Pancreas (tissue), 10 donors: ENCODE measurements around the gene KLF11. TPM values are rescaled to one million over a fixed set of nuclear protein-coding genes. Genes with fewer than 3 reads are reported as not detected.
"Not testable (repeated sequence)": the region's sequence is repeated elsewhere in the genome, so short reads cannot be mapped to it uniquely, and the experiment has no call there.

Experiments used
- ATAC-seq, 4 donors: fragments of 200-7000 bp; cut with Tn5 transposase; one replicate each; pipeline versions ENCODE4 v1.8.0 to v1.9.1; 2020; ENCODE audit warnings: mild to moderate bottlenecking in 4 of 4, moderate library complexity in 4 of 4
- DNase-seq, 6 donors: peaks; one replicate each; pipeline ENCODE4 v3.0.0-alpha.2; 2020
- FAIRE-seq: peaks from 2 replicates; lab custom pipeline; 2012; peaks lifted over from hg19 to GRCh38; lab: Jason Lieb, UNC
- H3K27ac ChIP-seq, 4 donors: fragments of 200-600 bp; sonication (generic); 1 replicate in 3 of 4; 2 replicates in 1 of 4; pipeline versions ENCODE4 v1.5.0 to v1.8.0; 2020
- H3K27me3 ChIP-seq, 4 donors: fragments of 200-600 bp; one replicate each; pipeline ENCODE4 v1.8.0; 2021
- H3K36me3 ChIP-seq, 3 donors: fragments of 200-600 bp; sonication (generic) in 1 of 3; one replicate each; pipeline versions ENCODE4 v1.5.0 to v1.8.0; 2020 to 2021
- H3K4me1 ChIP-seq, 3 donors: fragments of 200-600 bp; one replicate each; pipeline ENCODE4 v1.8.0; 2021
- H3K4me3 ChIP-seq, 4 donors: fragments of 200-600 bp; sonication (generic) in 2 of 4; one replicate each; pipeline versions ENCODE4 v1.5.0 to v1.8.0; 2020 to 2021
- H3K9me3 ChIP-seq, 4 donors: fragments of 200-600 bp; one replicate each; pipeline ENCODE4 v1.8.0; 2021
- CTCF ChIP-seq, 4 donors: fragments of 200-600 bp; sonication (generic) in 3 of 4; IDR thresholded peaks; one replicate each; pipeline versions ENCODE4 v1.5.0 to v1.8.0; 2021; ENCODE audit warnings: antibody characterized with exemption in 4 of 4
- WGBS, 2 donors: extraction: QIAGEN DNeasy Blood & Tissue Kit; methylation state at CpG; one replicate each; pipeline ENCODE4 v1.1.7; 2013; 5-methylcytosine and 5-hydroxymethylcytosine counted together
- intact Hi-C, 3 donors: fragments of 100-400 bp; cut with DNase I; formaldehyde crosslinking; loops; one replicate each; pipeline versions ENCODE4 v1.11.1 to v1.14.2; 2022
- polyA plus RNA-seq, 2 donors: library from polyadenylated mRNA; stranded (reverse); fragments of 200-250 nt; gene quantifications; one replicate each; pipeline ENCODE4 v1.2.3, GENCODE V29; 2013
- total RNA-seq, 6 donors: library from RNA; stranded (reverse); fragmentation: NEBNext Ultra II Directional in 4 of 6; extraction: Animal tissue kit (Norgen Biotek cat#: 25700) in 4 of 6; gene quantifications; one replicate each; pipeline versions ENCODE4 v1.2.1 to v1.2.4, GENCODE V29; 2021 to 2023
- donor health status: healthy with polysubstance abuse.
- donor health status: DM: no; HTN: no; CAD: no; lungs with moderate emphysema.
- donor health status: DM: no; HTN: no; CAD: no.
- donor health status: control.
- donor health status: control.
- donor health status: Bipolar disorder and iron deficiency.
- donor health status: DM: yes; HTN: yes; CAD: no.
- donor health status: DM: no; HTN: no; CAD: no.
- donor health status: DM: no; HTN: no; CAD: no.
- donor health status: DM: yes; HTN: yes; CAD: no.

The KLF11 gene
- total and polyA plus RNA-seq, 8 donors: 6.4 to 41.2 (median 21.3) TPM

GRCh38 chr2:10087360-10087759 is 44.0 kb downstream of the KLF11 start:
- WGBS, 2 donors: 52 to 55% methylated on average over 8 of the region's 8 CpGs
- peak in 1 of 6 donors; percentile 31 for DNase-seq
- no peak for ATAC-seq
- no peaks in the 10 kb centered on the region for H3K36me3 ChIP-seq
- intact Hi-C loops: no loop called here
- H3K4me1 ChIP-seq: peaks cover 0 to 5% (median 0%) of the 10 kb centered on the region in 3 donors
- peak overlapping the region; percentile 55 to 71 (median 68) for H3K27ac ChIP-seq
- no peak overlapping the region for H3K4me3 ChIP-seq
- H3K27me3 ChIP-seq: no peaks in the 10 kb centered on the region
- TF ChIP-seq CTCF (IDR thresholded peaks at IDR 0.05): no peak
- no peaks in the 10 kb centered on the region for H3K9me3 ChIP-seq
- FAIRE-seq: no peak

GRCh38 chr2:10089565-10090190 is 46.3 kb downstream of the KLF11 start:
- 21 to 30% methylated on average over 5 of the region's 5 CpGs for WGBS, 2 donors
- FAIRE-seq (no peak), DNase-seq (no peak), ATAC-seq (peak in 2 of 4 donors; percentile 45 to 46)
- intact Hi-C loops: no loop called here
- Histone ChIP-seq H3K9me3 (no peaks in the 10 kb centered on the region), H3K4me1 (peaks cover 0 to 5% (median 0%) of the 10 kb centered on the region in 3 donors), H3K27ac (peak overlapping the region; percentile 36 to 74 (median 54)), H3K27me3 (no peaks in the 10 kb centered on the region), H3K36me3 (no peaks in the 10 kb centered on the region), H3K4me3 (no peak overlapping the region)
- TF ChIP-seq CTCF (IDR thresholded peaks at IDR 0.05): no peak

GRCh38 chr2:10091182-10091888 is 48.0 kb downstream of the KLF11 start:
- no peaks in the 10 kb centered on the region for H3K9me3 ChIP-seq
- TF ChIP-seq CTCF (IDR thresholded peaks at IDR 0.05): no peak
- H3K27me3 ChIP-seq: no peaks in the 10 kb centered on the region
- no peaks in the 10 kb centered on the region for H3K36me3 ChIP-seq
- H3K27ac ChIP-seq: peak overlapping the region; percentile 35 to 74 (median 52)
- intact Hi-C loops: no loop called here
- WGBS, 2 donors: 65 to 75% methylated on average over 47 to 52 of the region's 52 CpGs
- peak overlapping the region in 1 of 4 donors; percentile 8 for H3K4me3 ChIP-seq
- FAIRE-seq (no peak), ATAC-seq (no peak), DNase-seq (no peak)
- H3K4me1 ChIP-seq: peaks cover 0 to 5% (median 0%) of the 10 kb centered on the region in 3 donors

- H3K9me3 ChIP-seq, ATAC-seq, H3K4me3 ChIP-seq, H3K36me3 ChIP-seq, H3K27ac ChIP-seq, H3K27me3 ChIP-seq, intact Hi-C loops, H3K4me1 ChIP-seq, FAIRE-seq: not testable (repeated sequence)
- 87 to 95% methylated on average over 2 of the region's 2 CpGs for WGBS, 2 donors
- peak in 1 of 6 donors; percentile 43 for DNase-seq
These were observed 48.5 kb downstream of the KLF11 start for GRCh38 chr2:10091889-10092244.

GRCh38 chr2:10094271-10094814 is 51.0 kb downstream of the KLF11 start:
- WGBS, 2 donors: 79 to 84% methylated on average over 13 of the region's 13 CpGs

More at GRCh38 chr2:10094271-10094814, 51.0 kb downstream of the KLF11 start:
- Histone ChIP-seq H3K27me3 (no peaks in the 10 kb centered on the region), H3K4me3 (no peak overlapping the region), H3K27ac (no peak overlapping the region), H3K4me1 (peaks cover 0 to 4% (median 0%) of the 10 kb centered on the region in 3 donors), H3K9me3 (no peaks in the 10 kb centered on the region), H3K36me3 (no peaks in the 10 kb centered on the region)
- no peak for TF ChIP-seq CTCF (IDR thresholded peaks at IDR 0.05)
- intact Hi-C loops: no loop called here
- FAIRE-seq: no peak
- ATAC-seq: no peak
- peak in 1 of 6 donors; percentile 23 for DNase-seq
